Ascending aorta (tissue), 2 donors: ENCODE results near the gene LEFTY1. TPM values are rescaled to one million over a fixed set of nuclear protein-coding genes. Genes with fewer than 3 reads are reported as not detected.
A peak's percentile ranks its signal among the peaks of the same experiment; 100 is the strongest.

Experiments
- DNase-seq, 2 donors: peaks; one replicate each; pipeline ENCODE4 v3.0.0-alpha.2; 2019; ENCODE audit warnings: low spot score in 2 of 2
- H3K27ac ChIP-seq, 2 donors: fragments of 200-600 bp; sonication (generic); one replicate each; pipeline ENCODE4 v1.5.1; 2016 to 2017; ENCODE audit warnings: mild to moderate bottlenecking in 1 of 2
- H3K27me3 ChIP-seq: fragments of 200-600 bp; sonication (generic); one replicate; pipeline ENCODE4 v1.5.1; 2017
- H3K36me3 ChIP-seq, 2 donors: fragments of 200-600 bp; sonication (generic); one replicate each; pipeline ENCODE4 v1.5.1; 2016
- H3K4me1 ChIP-seq, 2 donors: fragments of 200-600 bp; sonication (generic); one replicate each; pipeline ENCODE4 v1.5.1; 2016 to 2017; ENCODE audit warnings: mild to moderate bottlenecking in 1 of 2
- H3K4me3 ChIP-seq, 2 donors: fragments of 200-600 bp; sonication (generic); one replicate each; pipeline ENCODE4 v1.5.1; 2016 to 2017; ENCODE audit warnings: mild to moderate bottlenecking in 1 of 2
- H3K9me3 ChIP-seq, 2 donors: fragments of 200-600 bp; sonication (generic); one replicate each; pipeline ENCODE4 v1.5.1; 2016
- CTCF ChIP-seq, 3 experiments: fragments of 200-600 bp in 2 of 3; fragments of 450-650 bp in 1 of 3; sonication (generic) in 2 of 3; IDR thresholded peaks; one replicate each; pipeline ENCODE4 v1.5.1; 2016 to 2019; ENCODE audit warnings: antibody characterized with exemption in 3 of 3, mild to moderate bottlenecking in 1 of 3, moderate library complexity in 1 of 3
- intact Hi-C: fragments of 100-400 bp; cut with DNase I; formaldehyde crosslinking; loops from one replicate; pipeline ENCODE4 v1.15.1; 2023
- total RNA-seq: library from RNA; depleted of rRNA; stranded (reverse); fragments of >200 nt; gene quantifications from one replicate; pipeline ENCODE4 v1.1.0, GENCODE V29; 2016

Gene LEFTY1
- total RNA-seq, 1 donor from 2014 or later: not detected

GRCh38 chr1:225880636-225881035, 8.3 kb downstream of the LEFTY1 start:
- Histone ChIP-seq H3K36me3 (peaks cover under 1 to 6% of the 10 kb centered on the region in 2 donors), H3K27me3 (no peaks in the 10 kb centered on the region), H3K27ac (peak overlapping the region; percentile 87 to 90), H3K9me3 (no peaks in the 10 kb centered on the region), H3K4me1 (peaks cover 25 to 46% of the 10 kb centered on the region in 2 donors), H3K4me3 (peak overlapping the region; percentile 57 to 90)
- intact Hi-C loops: loop anchor here (2.0 to 5.0 kb wide), 3 partner anchors 16 to 182 kb away; partner anchors contain the start of gene H3-3A
- no peak for TF ChIP-seq CTCF (IDR thresholded peaks at IDR 0.05)
- DNase-seq: no peak

- peaks cover 25 to 46% of the 10 kb centered on the region in 2 donors for H3K4me1 ChIP-seq
- intact Hi-C loops: loop anchor here (2.0 to 5.0 kb wide), 3 partner anchors 15 to 182 kb away; partner anchors contain the start of gene H3-3A
- DNase-seq: no peak
These were observed 8.7 kb downstream of the LEFTY1 start for GRCh38 chr1:225880222-225880588.

GRCh38 chr1:225879521-225880221, 9.3 kb downstream of the LEFTY1 start:
- peak overlapping the region; percentile 56 to 87 for H3K27ac ChIP-seq
- H3K4me1 ChIP-seq: peaks cover 25 to 46% of the 10 kb centered on the region in 2 donors
- H3K4me3 ChIP-seq: peak overlapping the region in 1 of 2 donors; percentile 90

More at GRCh38 chr1:225880222-225880588, 8.7 kb downstream of the LEFTY1 start:
- Histone ChIP-seq H3K36me3 (peaks cover 5 to 11% of the 10 kb centered on the region in 2 donors), H3K4me3 (peak overlapping the region in 1 of 2 donors; percentile 90), H3K27me3 (no peaks in the 10 kb centered on the region), H3K9me3 (no peaks in the 10 kb centered on the region), H3K27ac (peak overlapping the region; percentile 56 to 87)
- TF ChIP-seq CTCF (IDR thresholded peaks at IDR 0.05): no peak

GRCh38 chr1:225878282-225878681, 10.7 kb downstream of the LEFTY1 start:
- Histone ChIP-seq H3K36me3 (peaks cover 17 to 29% of the 10 kb centered on the region in 2 donors), H3K4me3 (peak overlapping the region in 1 of 2 donors; percentile 3), H3K4me1 (peaks cover 25 to 46% of the 10 kb centered on the region in 2 donors), H3K27ac (peak overlapping the region; percentile 56 to 87), H3K27me3 (no peaks in the 10 kb centered on the region), H3K9me3 (no peaks in the 10 kb centered on the region)
- DNase-seq: no peak
- TF ChIP-seq CTCF (IDR thresholded peaks at IDR 0.05): no peak
- intact Hi-C loops: no loop called here

More at GRCh38 chr1:225879521-225880221, 9.3 kb downstream of the LEFTY1 start:
- DNase-seq: no peak
- H3K9me3 ChIP-seq: no peaks in the 10 kb centered on the region
- intact Hi-C loops: loop anchor here (2.0 to 5.0 kb wide), 3 partner anchors 15 to 183 kb away; partner anchors contain the start of gene H3-3A
- no peak for TF ChIP-seq CTCF (IDR thresholded peaks at IDR 0.05)
- H3K36me3 ChIP-seq: peaks cover 8 to 15% of the 10 kb centered on the region in 2 donors
- no peaks in the 10 kb centered on the region for H3K27me3 ChIP-seq

GRCh38 chr1:225877580-225877979, 11.4 kb downstream of the LEFTY1 start:
- peak in 2 of 3 experiments; percentile 42 to 51 for TF ChIP-seq CTCF (IDR thresholded peaks at IDR 0.05)
- Histone ChIP-seq H3K36me3 (peaks cover 21 to 34% of the 10 kb centered on the region in 2 donors), H3K27me3 (no peaks in the 10 kb centered on the region), H3K9me3 (no peaks in the 10 kb centered on the region), H3K4me3 (peak overlapping the region in 1 of 2 donors; percentile 3), H3K27ac (peak overlapping the region; percentile 56 to 87), H3K4me1 (peaks cover 25 to 46% of the 10 kb centered on the region in 2 donors)
- peak in 1 of 2 donors; percentile 78 for DNase-seq
- intact Hi-C loops: no loop called here
